Measurements from ENCODE around the gene BOLL.
"Not testable (repeated sequence)": the region's sequence is repeated elsewhere in the genome, so short reads cannot be mapped to it uniquely, and the experiment has no call there.

BOLL gene

GRCh38 chr2:197784956-197785941, at the start of gene BOLL:
BOLL (minus strand) TSS chr2:197785319; CDS start chr2:197781850, 3,469 bp downstream.
- ATAC-seq (ENCODE audit: low read depth) (no peak), DNase-seq (ENCODE audit: low spot score in 2 of 2) (no peak)
- Mint-ChIP-seq H3K9me3 (no peaks in the 10 kb centered on the region), H3K4me1 (peaks cover 2% of the 10 kb centered on the region), H3K27ac (no peak within 1 kb of the TSS), H3K4me3 (peak within 1 kb of the TSS; percentile 81), H3K36me3 (peaks cover 3% of the 10 kb centered on the region), H3K27me3 (peaks cover 8% of the 10 kb centered on the region)

- not testable (repeated sequence) for H3K27ac Mint-ChIP-seq; H3K36me3 Mint-ChIP-seq; H3K4me3 Mint-ChIP-seq; H3K4me1 Mint-ChIP-seq; DNase-seq (ENCODE audit: low spot score in 2 of 2); H3K9me3 Mint-ChIP-seq; ATAC-seq (ENCODE audit: low read depth); H3K27me3 Mint-ChIP-seq
Measured at GRCh38 chr2:197834771-197835170, 49.7 kb upstream of the BOLL start.

GRCh38 chr2:197828464-197829135, 43.5 kb upstream of the BOLL start:
- peaks cover 8% of the 10 kb centered on the region for H3K27me3 Mint-ChIP-seq
- H3K9me3 Mint-ChIP-seq: peaks cover 5% of the 10 kb centered on the region
- no peaks in the 10 kb centered on the region for H3K36me3 Mint-ChIP-seq
- H3K4me1 Mint-ChIP-seq: no peaks in the 10 kb centered on the region
- ATAC-seq (ENCODE audit: low read depth) (no peak), DNase-seq (ENCODE audit: low spot score in 2 of 2) (no peak)
- H3K27ac Mint-ChIP-seq: no peak overlapping the region
- no peak overlapping the region for H3K4me3 Mint-ChIP-seq

GRCh38 chr2:197827618-197828017, 42.5 kb upstream of the BOLL start:
- Mint-ChIP-seq H3K4me3 (no peak overlapping the region), H3K4me1 (no peaks in the 10 kb centered on the region), H3K9me3 (peaks cover 5% of the 10 kb centered on the region), H3K27me3 (peaks cover 8% of the 10 kb centered on the region), H3K27ac (no peak overlapping the region), H3K36me3 (no peaks in the 10 kb centered on the region)
- ATAC-seq (ENCODE audit: low read depth) (no peak), DNase-seq (ENCODE audit: low spot score in 2 of 2) (no peak)

GRCh38 chr2:197822333-197822732, 37.2 kb upstream of the BOLL start:
- Mint-ChIP-seq H3K4me1 (no peaks in the 10 kb centered on the region), H3K9me3 (no peaks in the 10 kb centered on the region), H3K4me3 (no peak overlapping the region), H3K27me3 (peaks cover 20% of the 10 kb centered on the region), H3K36me3 (no peaks in the 10 kb centered on the region), H3K27ac (no peak overlapping the region)
- no peak for DNase-seq (ENCODE audit: low spot score in 2 of 2)
- no peak for ATAC-seq (ENCODE audit: low read depth)

GRCh38 chr2:197821550-197822289, 36.6 kb upstream of the BOLL start:
- Mint-ChIP-seq H3K27ac (no peak overlapping the region), H3K36me3 (no peaks in the 10 kb centered on the region), H3K4me3 (no peak overlapping the region), H3K9me3 (no peaks in the 10 kb centered on the region), H3K27me3 (peaks cover 18% of the 10 kb centered on the region), H3K4me1 (no peaks in the 10 kb centered on the region)
- ATAC-seq (ENCODE audit: low read depth) (no peak), DNase-seq (ENCODE audit: low spot score in 2 of 2) (no peak)

- DNase-seq (ENCODE audit: low spot score in 2 of 2) (no peak), ATAC-seq (ENCODE audit: low read depth) (no peak)
- no peaks in the 10 kb centered on the region for H3K9me3 Mint-ChIP-seq
- no peak overlapping the region for H3K4me3 Mint-ChIP-seq
- H3K27ac Mint-ChIP-seq: no peak overlapping the region
- H3K36me3 Mint-ChIP-seq: no peaks in the 10 kb centered on the region
- peaks cover 24% of the 10 kb centered on the region for H3K27me3 Mint-ChIP-seq
- no peaks in the 10 kb centered on the region for H3K4me1 Mint-ChIP-seq
Measured at GRCh38 chr2:197814526-197814925, 29.4 kb upstream of the BOLL start.

GRCh38 chr2:197813093-197813787, 28.1 kb upstream of the BOLL start:
- Mint-ChIP-seq H3K4me3 (no peak overlapping the region), H3K27ac (no peak overlapping the region), H3K27me3 (peaks cover 21% of the 10 kb centered on the region), H3K4me1 (no peaks in the 10 kb centered on the region), H3K36me3 (no peaks in the 10 kb centered on the region), H3K9me3 (no peaks in the 10 kb centered on the region)
- DNase-seq (ENCODE audit: low spot score in 2 of 2) (no peak), ATAC-seq (ENCODE audit: low read depth) (no peak)

- H3K4me1 Mint-ChIP-seq: peaks cover 2% of the 10 kb centered on the region
- peaks cover 2% of the 10 kb centered on the region for H3K36me3 Mint-ChIP-seq
- H3K27ac Mint-ChIP-seq: no peak overlapping the region
Measured at GRCh38 chr2:197810491-197810890, 25.4 kb upstream of the BOLL start.

GRCh38 chr2:197810016-197810415, 24.9 kb upstream of the BOLL start:
- H3K27ac Mint-ChIP-seq: no peak overlapping the region
- no peak overlapping the region for H3K4me3 Mint-ChIP-seq
- peaks cover 2% of the 10 kb centered on the region for H3K4me1 Mint-ChIP-seq
- no peak for ATAC-seq (ENCODE audit: low read depth)
- H3K9me3 Mint-ChIP-seq: no peaks in the 10 kb centered on the region
- no peak for DNase-seq (ENCODE audit: low spot score in 2 of 2)
- H3K36me3 Mint-ChIP-seq: peaks cover 4% of the 10 kb centered on the region
- peaks cover 24% of the 10 kb centered on the region for H3K27me3 Mint-ChIP-seq

More at GRCh38 chr2:197810491-197810890, 25.4 kb upstream of the BOLL start:
- H3K27me3 Mint-ChIP-seq: peaks cover 22% of the 10 kb centered on the region
- ATAC-seq (ENCODE audit: low read depth) (no peak), DNase-seq (ENCODE audit: low spot score in 2 of 2) (no peak)
- no peaks in the 10 kb centered on the region for H3K9me3 Mint-ChIP-seq
- no peak overlapping the region for H3K4me3 Mint-ChIP-seq

- H3K36me3 Mint-ChIP-seq: peaks cover 4% of the 10 kb centered on the region
- H3K27me3 Mint-ChIP-seq: peaks cover 20% of the 10 kb centered on the region
- H3K27ac Mint-ChIP-seq: no peak overlapping the region
- H3K4me3 Mint-ChIP-seq: no peak overlapping the region
- no peak for ATAC-seq (ENCODE audit: low read depth)
- H3K4me1 Mint-ChIP-seq: peaks cover 5% of the 10 kb centered on the region
- no peaks in the 10 kb centered on the region for H3K9me3 Mint-ChIP-seq
- DNase-seq (ENCODE audit: low spot score in 2 of 2): no peak
Measured at GRCh38 chr2:197809064-197809463, 23.9 kb upstream of the BOLL start.

GRCh38 chr2:197805715-197806633, 20.9 kb upstream of the BOLL start:
- no peaks in the 10 kb centered on the region for H3K9me3 Mint-ChIP-seq

More at GRCh38 chr2:197805715-197806633, 20.9 kb upstream of the BOLL start:
- ATAC-seq (ENCODE audit: low read depth): no peak
- no peak for DNase-seq (ENCODE audit: low spot score in 2 of 2)
- peaks cover 20% of the 10 kb centered on the region for H3K27me3 Mint-ChIP-seq
- peaks cover 8% of the 10 kb centered on the region for H3K4me1 Mint-ChIP-seq
- H3K4me3 Mint-ChIP-seq: peak overlapping the region; percentile 81
- H3K36me3 Mint-ChIP-seq: peaks cover 4% of the 10 kb centered on the region
- no peak overlapping the region for H3K27ac Mint-ChIP-seq
